ENCODE measurements around the gene PACSIN3. TPM values are rescaled to one million over a fixed set of nuclear protein-coding genes. Genes with fewer than 3 reads are reported as not detected.
"Not testable (repeated sequence)": the region's sequence is repeated elsewhere in the genome, so short reads cannot be mapped to it uniquely, and the experiment has no call there.

PACSIN3 gene
- polyA plus RNA-seq, 1 donor (not counting 4 experiments of a cell fraction or from before 2014, with no cell fraction given) = 28.1 TPM

GRCh38 chr11:47192111-47192510 is 5.9 kb upstream of the PACSIN3 start:
- H3K27ac ChIP-seq (ENCODE audit: control insufficient read depth, insufficient read depth, low read length) = no peak overlapping the region
- H3K9me1 ChIP-seq (ENCODE audit: control insufficient read depth, extremely low read depth, insufficient read depth, low read length) = no peaks in the 10 kb centered on the region
- H3K36me3 ChIP-seq (ENCODE audit: control insufficient read depth in 2 of 2, extremely low read depth in 1 of 2, insufficient read depth in 2 of 2, low read length in 2 of 2) = no peaks in the 10 kb centered on the region
- no peak overlapping the region for H3K4me3 ChIP-seq (ENCODE audit: control insufficient read depth in 2 of 3, extremely low read depth in 1 of 3, insufficient read depth in 2 of 3, low read depth in 1 of 3, low read length in 3 of 3)
- no peak overlapping the region for H2AFZ ChIP-seq (ENCODE audit: control insufficient read depth, low read length)
- no peaks in the 10 kb centered on the region for H3K79me2 ChIP-seq (ENCODE audit: control insufficient read depth, insufficient read depth, low read length)
- no peaks in the 10 kb centered on the region for H3K27me3 ChIP-seq (ENCODE audit: control insufficient read depth, extremely low read depth, insufficient read depth, low read length)
- no peaks in the 10 kb centered on the region for H4K20me1 ChIP-seq (ENCODE audit: control insufficient read depth, extremely low read depth, insufficient read depth, low read length)
- dilution Hi-C loops (cut with MboI; ENCODE audit: extremely low pct_ligation_motif_present, low sequenced_read_pairs) = no loop called here
- TF ChIP-seq EZH2 (IDR thresholded peaks at IDR 0.05; ENCODE audit: low read length) (no peak), CTCF (optimal IDR thresholded peaks at IDR 0.05 in 1 of 3, IDR thresholded peaks at IDR 0.05 in 1 of 3, conservative IDR thresholded peaks at IDR 0.05 in 1 of 3; ENCODE audit: extremely low read depth in 1 of 3, insufficient read depth in 2 of 3, low read length in 3 of 3) (no peak)
- no peak overlapping the region for H3K4me2 ChIP-seq (ENCODE audit: control insufficient read depth, extremely low read depth, insufficient read depth, low read depth, low read length)
- DNase-seq (ENCODE audit: low read depth, low spot score) (no peak), FAIRE-seq (no peak)
- no peak overlapping the region for H3K9ac ChIP-seq (ENCODE audit: control insufficient read depth, extremely low read depth, insufficient read depth, low read length)
- peaks cover 25% of the 10 kb centered on the region for H3K4me1 ChIP-seq (ENCODE audit: control insufficient read depth, extremely low read depth, insufficient read depth, low read length)
- no peaks in the 10 kb centered on the region for H3K9me3 ChIP-seq (ENCODE audit: control insufficient read depth, low read depth, low read length)

GRCh38 chr11:47191137-47191536 is 4.9 kb upstream of the PACSIN3 start:
- DNase-seq (ENCODE audit: low read depth, low spot score); FAIRE-seq; dilution Hi-C loops (cut with MboI; ENCODE audit: extremely low pct_ligation_motif_present, low sequenced_read_pairs): not testable (repeated sequence)

More at GRCh38 chr11:47191137-47191536, 4.9 kb upstream of the PACSIN3 start:
- H3K9ac ChIP-seq (ENCODE audit: control insufficient read depth, extremely low read depth, insufficient read depth, low read length); H3K36me3 ChIP-seq (ENCODE audit: control insufficient read depth in 2 of 2, extremely low read depth in 1 of 2, insufficient read depth in 2 of 2, low read length in 2 of 2); H3K9me1 ChIP-seq (ENCODE audit: control insufficient read depth, extremely low read depth, insufficient read depth, low read length); H3K4me2 ChIP-seq (ENCODE audit: control insufficient read depth, extremely low read depth, insufficient read depth, low read depth, low read length); H3K27me3 ChIP-seq (ENCODE audit: control insufficient read depth, extremely low read depth, insufficient read depth, low read length); H3K4me3 ChIP-seq (ENCODE audit: control insufficient read depth in 2 of 3, extremely low read depth in 1 of 3, insufficient read depth in 2 of 3, low read depth in 1 of 3, low read length in 3 of 3); H3K9me3 ChIP-seq (ENCODE audit: control insufficient read depth, low read depth, low read length); H3K79me2 ChIP-seq (ENCODE audit: control insufficient read depth, insufficient read depth, low read length); H3K27ac ChIP-seq (ENCODE audit: control insufficient read depth, insufficient read depth, low read length); H2AFZ ChIP-seq (ENCODE audit: control insufficient read depth, low read length); H4K20me1 ChIP-seq (ENCODE audit: control insufficient read depth, extremely low read depth, insufficient read depth, low read length): not testable (repeated sequence)
- H3K4me1 ChIP-seq (ENCODE audit: control insufficient read depth, extremely low read depth, insufficient read depth, low read length) = peaks cover 32% of the 10 kb centered on the region
